Measurements from ENCODE around the gene NKAPL.

DNA sequence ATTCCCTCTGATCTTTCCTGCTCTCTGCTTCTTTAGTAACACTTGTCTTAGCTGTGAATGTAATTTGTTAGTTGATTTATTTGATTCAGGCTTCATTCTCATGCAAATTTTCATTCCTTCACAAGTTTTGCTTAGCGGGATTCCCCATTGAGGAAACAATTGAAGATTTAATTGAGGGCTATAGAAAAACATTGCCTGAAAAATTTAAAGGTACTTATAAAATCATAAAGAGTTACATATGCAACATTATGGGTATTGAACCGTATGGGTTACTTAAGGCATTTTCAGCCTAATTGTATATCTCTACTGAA, 45.9 kb upstream of the NKAPL start:
- TF ChIP-seq CTCF (IDR thresholded peaks at IDR 0.05 in 2 of 3, conservative IDR thresholded peaks at IDR 0.05 in 1 of 3; ENCODE audit: borderline replicate concordance in 1 of 3, insufficient read depth in 1 of 3, low read depth in 2 of 3, low read length in 2 of 3) (no peak), TCF7L2 (IDR thresholded peaks at IDR 0.05; ENCODE audit: borderline replicate concordance, extremely low read depth, insufficient read depth, insufficient read length) (no peak), POLR2A (IDR thresholded peaks at IDR 0.05; ENCODE audit: borderline replicate concordance, extremely low read depth, insufficient read depth, insufficient read length) (no peak), SIN3A (IDR thresholded peaks at IDR 0.05; ENCODE audit: low read depth) (no peak), ATF3 (IDR thresholded peaks at IDR 0.05) (no peak), CEBPB (IDR thresholded peaks at IDR 0.05; ENCODE audit: low read depth) (no peak), POLR2AphosphoS5 (IDR thresholded peaks at IDR 0.05; ENCODE audit: low read depth, low read length) (no peak)
- TF ChIP-seq, protein P1, sequence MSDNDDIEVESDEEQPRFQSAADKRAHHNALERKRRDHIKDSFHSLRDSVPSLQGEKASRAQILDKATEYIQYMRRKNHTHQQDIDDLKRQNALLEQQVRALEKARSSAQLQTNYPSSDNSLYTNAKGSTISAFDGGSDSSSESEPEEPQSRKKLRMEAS (IDR thresholded peaks at IDR 0.05), result no peak
- TF ChIP-seq, protein P2, sequence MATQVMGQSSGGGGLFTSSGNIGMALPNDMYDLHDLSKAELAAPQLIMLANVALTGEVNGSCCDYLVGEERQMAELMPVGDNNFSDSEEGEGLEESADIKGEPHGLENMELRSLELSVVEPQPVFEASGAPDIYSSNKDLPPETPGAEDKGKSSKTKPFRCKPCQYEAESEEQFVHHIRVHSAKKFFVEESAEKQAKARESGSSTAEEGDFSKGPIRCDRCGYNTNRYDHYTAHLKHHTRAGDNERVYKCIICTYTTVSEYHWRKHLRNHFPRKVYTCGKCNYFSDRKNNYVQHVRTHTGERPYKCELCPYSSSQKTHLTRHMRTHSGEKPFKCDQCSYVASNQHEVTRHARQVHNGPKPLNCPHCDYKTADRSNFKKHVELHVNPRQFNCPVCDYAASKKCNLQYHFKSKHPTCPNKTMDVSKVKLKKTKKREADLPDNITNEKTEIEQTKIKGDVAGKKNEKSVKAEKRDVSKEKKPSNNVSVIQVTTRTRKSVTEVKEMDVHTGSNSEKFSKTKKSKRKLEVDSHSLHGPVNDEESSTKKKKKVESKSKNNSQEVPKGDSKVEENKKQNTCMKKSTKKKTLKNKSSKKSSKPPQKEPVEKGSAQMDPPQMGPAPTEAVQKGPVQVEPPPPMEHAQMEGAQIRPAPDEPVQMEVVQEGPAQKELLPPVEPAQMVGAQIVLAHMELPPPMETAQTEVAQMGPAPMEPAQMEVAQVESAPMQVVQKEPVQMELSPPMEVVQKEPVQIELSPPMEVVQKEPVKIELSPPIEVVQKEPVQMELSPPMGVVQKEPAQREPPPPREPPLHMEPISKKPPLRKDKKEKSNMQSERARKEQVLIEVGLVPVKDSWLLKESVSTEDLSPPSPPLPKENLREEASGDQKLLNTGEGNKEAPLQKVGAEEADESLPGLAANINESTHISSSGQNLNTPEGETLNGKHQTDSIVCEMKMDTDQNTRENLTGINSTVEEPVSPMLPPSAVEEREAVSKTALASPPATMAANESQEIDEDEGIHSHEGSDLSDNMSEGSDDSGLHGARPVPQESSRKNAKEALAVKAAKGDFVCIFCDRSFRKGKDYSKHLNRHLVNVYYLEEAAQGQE (IDR thresholded peaks at IDR 0.05; ENCODE audit: low read depth), result no peak

Data from HCT116 (cell line).